ENCODE results near the gene POU2F2.

POU2F2 gene

GRCh38 chr19:42154471-42155323, 22.5 kb upstream of the POU2F2 start:
- no peak for DNase-seq

GRCh38 chr19:42153672-42154433, 21.6 kb upstream of the POU2F2 start:
- DNase-seq = no peak

- DNase-seq = no peak
Observed at GRCh38 chr19:42152910-42153671, 20.8 kb upstream of the POU2F2 start.

- DNase-seq = no peak
Observed at GRCh38 chr19:42151782-42152684, 19.8 kb upstream of the POU2F2 start.

GRCh38 chr19:42150911-42151361, 18.7 kb upstream of the POU2F2 start:
- no peak for DNase-seq

- DNase-seq = no peak
Observed at GRCh38 chr19:42150364-42150763, 18.1 kb upstream of the POU2F2 start.

GRCh38 chr19:42149447-42150202, 17.4 kb upstream of the POU2F2 start:
- no peak for DNase-seq

- no peak for DNase-seq
Observed at GRCh38 chr19:42148266-42148665, 16.0 kb upstream of the POU2F2 start.

- no peak for DNase-seq
Observed at GRCh38 chr19:42143341-42144234, 11.3 kb upstream of the POU2F2 start.

- DNase-seq = no peak
Observed at GRCh38 chr19:42140125-42140754, 8.0 kb upstream of the POU2F2 start.

- no peak for DNase-seq
Observed at GRCh38 chr19:42134535-42135070, 2.4 kb upstream of the POU2F2 start.

GRCh38 chr19:42132851-42133528, 744 bp upstream of the POU2F2 start:
- no peak for DNase-seq

- no peak for DNase-seq
Observed at GRCh38 chr19:42131149-42132029, 857 bp downstream of the POU2F2 start.

- DNase-seq = no peak
Observed at GRCh38 chr19:42130254-42130573, 2.0 kb downstream of the POU2F2 start.

- no peak for DNase-seq
Observed at GRCh38 chr19:42129399-42130253, 2.6 kb downstream of the POU2F2 start.

- DNase-seq = no peak
Observed at GRCh38 chr19:42126574-42126973, 5.7 kb downstream of the POU2F2 start.

- DNase-seq = no peak
Observed at GRCh38 chr19:42125536-42125935, 6.7 kb downstream of the POU2F2 start.
